Psoas muscle (tissue), 8 donors: ENCODE measurements around the gene CHST11. TPM values are rescaled to one million over a fixed set of nuclear protein-coding genes. Genes with fewer than 3 reads are reported as not detected.
A peak's percentile ranks its signal among the peaks of the same experiment; 100 is the strongest.

Experiments used
- ATAC-seq, 4 donors: fragments of 200-7000 bp; cut with Tn5 transposase; one replicate each; pipeline ENCODE4 v1.9.1; 2020; ENCODE audit warnings: moderate library complexity in 3 of 4, mild to moderate bottlenecking in 2 of 4
- DNase-seq, 2 donors: peaks; one replicate each; pipeline ENCODE4 v3.0.0-alpha.2; 2020
- H3K27ac ChIP-seq: fragments of 200-600 bp; one replicate; pipeline ENCODE4 v1.8.0; 2022
- H3K27me3 ChIP-seq, 3 donors: fragments of 200-600 bp in 1 of 3; one replicate each; pipeline versions ENCODE4 v1.6.1 to v1.8.0; 2013 to 2022; ENCODE audit warnings: low read length in 2 of 3, mild to moderate bottlenecking in 2 of 3, moderate library complexity in 1 of 3; ENCODE audit not compliant: insufficient read depth in 3 of 3
- H3K36me3 ChIP-seq, 2 donors: fragments of 200-600 bp in 1 of 2; one replicate each; pipeline versions ENCODE4 v1.6.1 to v1.8.0; 2013 to 2022; ENCODE audit warnings: low read depth in 1 of 2, mild to moderate bottlenecking in 1 of 2, moderate library complexity in 1 of 2; ENCODE audit not compliant: insufficient read depth in 1 of 2
- H3K4me1 ChIP-seq: fragments of 200-600 bp; one replicate; pipeline ENCODE4 v1.8.0; 2022
- H3K4me3 ChIP-seq: fragments of 200-600 bp; one replicate; pipeline ENCODE4 v1.8.0; 2022; ENCODE audit warnings: mild to moderate bottlenecking
- H3K9me3 ChIP-seq: fragments of 200-600 bp; one replicate; pipeline ENCODE4 v1.8.0; 2022
- CTCF ChIP-seq: fragments of 200-600 bp; IDR thresholded peaks from one replicate; pipeline ENCODE4 v1.8.0; 2022; ENCODE audit warnings: antibody characterized with exemption
- WGBS, 3 donors: extraction: QIAGEN DNeasy Blood & Tissue Kit; methylation state at CpG; one replicate each; pipeline versions ENCODE4 v1.1.6 to v1.1.7; 2013; 5-methylcytosine and 5-hydroxymethylcytosine counted together
- intact Hi-C, 2 donors: fragments of 100-400 bp; cut with DNase I; formaldehyde crosslinking; loops; one replicate each; pipeline versions ENCODE4 v1.11.0 to v1.14.2; 2022
- polyA plus RNA-seq, 3 donors: library from polyadenylated mRNA; stranded (reverse); fragments of 200-250 nt; gene quantifications; one replicate each; pipeline ENCODE4 v1.2.3, GENCODE V29; 2013
- total RNA-seq, 4 donors: library from RNA; stranded (reverse); fragmentation: NEBNext Ultra II Directional in 2 of 4; extraction: Animal tissue kit (Norgen Biotek cat#: 25700) in 2 of 4; gene quantifications; one replicate each; pipeline versions ENCODE4 v1.2.1 to v1.2.4, GENCODE V29; 2021 to 2023
- donor health status: healthy with polysubstance abuse.
- donor health status: DM: no; HTN: no; CAD: no; lungs with moderate emphysema.
- donor health status: Bipolar disorder and iron deficiency.
- donor health status: healthy.
- donor health status: DM: yes; HTN: yes; CAD: no.
- donor health status: DM: no; HTN: no; CAD: no.
- donor health status: DM: no; HTN: no; CAD: no.
- donor health status: DM: yes; HTN: yes; CAD: no.

Gene CHST11
- total and polyA plus RNA-seq, 7 donors, result 0.52 to 1.6 (median 1.0) TPM

GRCh38 chr12:104670439-104671408, 214.0 kb downstream of the CHST11 start:
- H3K9me3 ChIP-seq, result no peaks in the 10 kb centered on the region
- H3K4me3 ChIP-seq, result no peak overlapping the region
- DNase-seq (no peak), ATAC-seq (no peak)
- H3K36me3 ChIP-seq, result no peaks in the 10 kb centered on the region
- no peak for TF ChIP-seq CTCF
- peaks cover 15% of the 10 kb centered on the region for H3K4me1 ChIP-seq
- H3K27ac ChIP-seq, result no peak overlapping the region
- WGBS, 3 donors, result 68 to 76% (median 74%) methylated on average over 6 of the region's 6 CpGs
- intact Hi-C loops, result no loop called here
- no peaks in the 10 kb centered on the region for H3K27me3 ChIP-seq

- intact Hi-C loops, result no loop called here
- H3K36me3 ChIP-seq, result no peaks in the 10 kb centered on the region
- peak; percentile 71 to 77 (median 75) for ATAC-seq
- peaks cover 15% of the 10 kb centered on the region for H3K4me1 ChIP-seq
- H3K27me3 ChIP-seq, result no peaks in the 10 kb centered on the region
- peak; percentile 83 to 85 for DNase-seq
- WGBS, 3 donors, result 58 to 65% (median 60%) methylated on average over 12 of the region's 12 CpGs
- H3K9me3 ChIP-seq, result no peaks in the 10 kb centered on the region
- H3K27ac ChIP-seq, result peak overlapping the region; percentile 71
- no peak for TF ChIP-seq CTCF
- no peak overlapping the region for H3K4me3 ChIP-seq
Observed at GRCh38 chr12:104671409-104672095, 214.8 kb downstream of the CHST11 start.

- Histone ChIP-seq H3K4me3 (no peak overlapping the region), H3K27me3 (no peaks in the 10 kb centered on the region), H3K36me3 (no peaks in the 10 kb centered on the region), H3K9me3 (no peaks in the 10 kb centered on the region), H3K27ac (peak overlapping the region; percentile 71), H3K4me1 (peaks cover 15% of the 10 kb centered on the region)
- WGBS, 3 donors, result 25 to 35% (median 32%) methylated on average over 8 of the region's 8 CpGs
- ATAC-seq (peak; percentile 2 to 16 (median 6)), DNase-seq (no peak)
- TF ChIP-seq CTCF, result no peak
- intact Hi-C loops, result no loop called here
Observed at GRCh38 chr12:104672096-104672445, 215.3 kb downstream of the CHST11 start.

GRCh38 chr12:104672501-104673265, 215.9 kb downstream of the CHST11 start:
- DNase-seq (peak; percentile 62 to 66), ATAC-seq (peak; percentile 89 to 93 (median 92))
- H3K27ac ChIP-seq, result peak overlapping the region; percentile 71
- no peaks in the 10 kb centered on the region for H3K27me3 ChIP-seq
- no peak overlapping the region for H3K4me3 ChIP-seq
- peaks cover 15% of the 10 kb centered on the region for H3K4me1 ChIP-seq
- intact Hi-C loops, result no loop called here
- H3K9me3 ChIP-seq, result no peaks in the 10 kb centered on the region
- no peaks in the 10 kb centered on the region for H3K36me3 ChIP-seq
- WGBS, 3 donors, result 42 to 53% (median 48%) methylated on average over 10 of the region's 10 CpGs
- no peak for TF ChIP-seq CTCF
